ENCODE results near the gene C1QTNF8. TPM values are rescaled to one million over a fixed set of nuclear protein-coding genes. Genes with fewer than 3 reads are reported as not detected.

C1QTNF8 gene
- total RNA-seq, 1 experiment from 2014 or later: 0.27 TPM

GRCh38 chr16:1059310-1059709 is 36.7 kb downstream of the C1QTNF8 start:
- Histone ChIP-seq H3K4me1 (ENCODE audit: control insufficient read depth in 1 of 2, insufficient read depth in 2 of 2, low read length in 2 of 2) (peaks cover 6 to 26% of the 10 kb centered on the region in 2 experiments; a peak in 3 of 4 replicates), H3K79me2 (ENCODE audit: insufficient read depth, low read length) (no peaks in the 10 kb centered on the region), H2AFZ (ENCODE audit: low read depth, low read length, poor library complexity, severe bottlenecking) (no peak overlapping the region), H3K27ac (ENCODE audit: low read depth, low read length) (no peak overlapping the region), H3K36me3 (ENCODE audit: control insufficient read depth in 1 of 2, insufficient read depth in 2 of 2, low read length in 2 of 2) (no peaks in the 10 kb centered on the region), H3K9me2 (ENCODE audit: insufficient read depth) (no peaks in the 10 kb centered on the region), H4K20me1 (ENCODE audit: insufficient read depth) (no peaks in the 10 kb centered on the region), H3K9me3 (ENCODE audit: control insufficient read depth in 1 of 2, insufficient read depth in 1 of 2, low read depth in 1 of 2, low read length in 2 of 2) (no peaks in the 10 kb centered on the region), H3K4me2 (ENCODE audit: low read length) (no peak overlapping the region), H3K4me3 (replicated peaks in 1 of 2; ENCODE audit: low read depth in 1 of 2, low read length in 2 of 2) (no peak overlapping the region), H3K27me3 (ENCODE audit: insufficient read depth, low read length) (no peaks in the 10 kb centered on the region), H3K9ac (ENCODE audit: low read length) (no peak overlapping the region)
- ChIA-PET RAD21 (ENCODE audit: low non-redundant PET in 1 of 2, low total read pairs in 2 of 2, uncharacterized antibody in 2 of 2, unreplicated experiment in 2 of 2) (no interaction called here), POLR2A (no interaction called here), CTCF (no interaction called here)
- intact Hi-C loops (cut with micrococcal nuclease): loop anchor here (5.0 to 10.0 kb wide), 3 partner anchors 133 to 347 kb away; no protein-coding TSS in a partner anchor
- no TSS peak for BruUV-seq (replicated peaks)
- TF ChIP-seq ZFX (IDR thresholded peaks at IDR 0.05) (no peak), ZNF274 (IDR thresholded peaks at IDR 0.05; ENCODE audit: low read depth, low read length) (no peak), RAD21 (IDR thresholded peaks at IDR 0.05; ENCODE audit: low read depth) (no peak), MAX (IDR thresholded peaks at IDR 0.05) (no peak), EZH2phosphoT487 (IDR thresholded peaks at IDR 0.05; ENCODE audit: borderline replicate concordance) (no peak), SIN3A (IDR thresholded peaks at IDR 0.05; ENCODE audit: low read depth) (no peak), CTCF (IDR thresholded peaks at IDR 0.05 in 2 of 3, conservative IDR thresholded peaks at IDR 0.05 in 1 of 3; ENCODE audit: borderline replicate concordance in 1 of 3, insufficient read depth in 1 of 3, low read depth in 2 of 3, low read length in 2 of 3) (no peak), ZBTB33 (IDR thresholded peaks at IDR 0.05; ENCODE audit: extremely low read depth, insufficient replicate concordance, low read length) (no peak)
- ATAC-seq: no peak
- DNase-seq (ENCODE audit: low read depth, low spot score): no peak
